Tibial artery (tissue), 4 donors: ENCODE data around the gene KCTD16.

Experiments
- DNase-seq, 2 donors: peaks; one replicate each; pipeline ENCODE4 v3.0.0-alpha.2; 2019
- H3K27ac ChIP-seq, 2 donors: fragments of 200-600 bp; sonication (generic) in 1 of 2; 1 replicate in 1 of 2; 2 replicates in 1 of 2; pipeline ENCODE4 v1.5.1; 2018 to 2019; ENCODE audit warnings: mild to moderate bottlenecking in 1 of 2
- H3K27me3 ChIP-seq, 2 donors: fragments of 200-600 bp; sonication (generic) in 1 of 2; one replicate each; pipeline versions ENCODE4 v1.5.1 to v1.6.0; 2016 to 2019
- H3K36me3 ChIP-seq, 3 donors: fragments of 200-600 bp; sonication (generic) in 2 of 3; one replicate each; pipeline ENCODE4 v1.5.1; 2016 to 2019; ENCODE audit warnings: mild to moderate bottlenecking in 2 of 3
- H3K4me1 ChIP-seq, 4 donors: fragments of 200-600 bp; sonication (generic) in 2 of 4; 1 replicate in 3 of 4; 2 replicates in 1 of 4; pipeline ENCODE4 v1.5.1; 2016 to 2019
- H3K4me3 ChIP-seq, 2 donors: fragments of 200-600 bp; sonication (generic) in 1 of 2; 1 replicate in 1 of 2; 2 replicates in 1 of 2; pipeline ENCODE4 v1.5.1; 2018 to 2019; ENCODE audit warnings: mild to moderate bottlenecking in 2 of 2
- H3K9me3 ChIP-seq, 3 donors: fragments of 200-600 bp; sonication (generic) in 1 of 3; one replicate each; pipeline ENCODE4 v1.5.1; 2016 to 2019
- intact Hi-C: fragments of 100-400 bp; cut with DNase I; formaldehyde crosslinking; loops from one replicate; pipeline ENCODE4 v1.15.0; 2023; ENCODE audit warnings: low total_unique reads
- TF ChIP-seq, protein P1 (sequence below), 2 experiments: fragments of 200-600 bp in 1 of 2; fragments of 450-650 bp in 1 of 2; IDR thresholded peaks; one replicate each; pipeline ENCODE4 v1.5.1; 2017 to 2019; ENCODE audit warnings: antibody characterized with exemption in 2 of 2, mild to moderate bottlenecking in 1 of 2, moderate library complexity in 1 of 2

KCTD16 gene

DNA sequence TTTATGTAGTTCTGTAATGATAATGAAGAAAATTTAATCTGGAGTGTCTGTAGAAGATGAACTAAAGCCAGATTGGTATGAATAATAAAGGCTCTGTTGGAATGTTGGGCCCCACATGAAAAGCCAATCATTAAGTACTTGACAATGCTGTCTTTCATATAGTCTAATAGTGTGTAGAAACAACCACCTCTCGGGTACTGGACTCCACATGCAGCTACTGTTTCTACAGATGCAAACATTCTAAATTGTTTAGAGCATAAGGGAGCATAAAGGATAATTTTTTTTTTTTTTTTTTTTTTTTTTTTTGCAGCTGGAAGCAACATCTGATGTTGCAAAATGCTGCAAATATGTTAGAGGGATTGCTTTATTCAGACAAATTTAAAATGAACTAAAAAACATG lies 354.3 kb downstream of the KCTD16 start:
- Histone ChIP-seq H3K36me3 (no peaks in the 10 kb centered on the region), H3K4me3 (no peak overlapping the region), H3K9me3 (no peaks in the 10 kb centered on the region), H3K27ac (no peak overlapping the region), H3K4me1 (no peaks in the 10 kb centered on the region), H3K27me3 (no peaks in the 10 kb centered on the region)
- TF ChIP-seq, protein P1, sequence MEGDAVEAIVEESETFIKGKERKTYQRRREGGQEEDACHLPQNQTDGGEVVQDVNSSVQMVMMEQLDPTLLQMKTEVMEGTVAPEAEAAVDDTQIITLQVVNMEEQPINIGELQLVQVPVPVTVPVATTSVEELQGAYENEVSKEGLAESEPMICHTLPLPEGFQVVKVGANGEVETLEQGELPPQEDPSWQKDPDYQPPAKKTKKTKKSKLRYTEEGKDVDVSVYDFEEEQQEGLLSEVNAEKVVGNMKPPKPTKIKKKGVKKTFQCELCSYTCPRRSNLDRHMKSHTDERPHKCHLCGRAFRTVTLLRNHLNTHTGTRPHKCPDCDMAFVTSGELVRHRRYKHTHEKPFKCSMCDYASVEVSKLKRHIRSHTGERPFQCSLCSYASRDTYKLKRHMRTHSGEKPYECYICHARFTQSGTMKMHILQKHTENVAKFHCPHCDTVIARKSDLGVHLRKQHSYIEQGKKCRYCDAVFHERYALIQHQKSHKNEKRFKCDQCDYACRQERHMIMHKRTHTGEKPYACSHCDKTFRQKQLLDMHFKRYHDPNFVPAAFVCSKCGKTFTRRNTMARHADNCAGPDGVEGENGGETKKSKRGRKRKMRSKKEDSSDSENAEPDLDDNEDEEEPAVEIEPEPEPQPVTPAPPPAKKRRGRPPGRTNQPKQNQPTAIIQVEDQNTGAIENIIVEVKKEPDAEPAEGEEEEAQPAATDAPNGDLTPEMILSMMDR (IDR thresholded peaks at IDR 0.05) = no peak
- intact Hi-C loops = no loop called here
- no peak for DNase-seq

GRCh38 chr5:144531188-144531587 lies 360.5 kb downstream of the KCTD16 start:
- no peaks in the 10 kb centered on the region for H3K36me3 ChIP-seq
- no peak overlapping the region for H3K27ac ChIP-seq
- no peak overlapping the region for H3K4me3 ChIP-seq
- no peaks in the 10 kb centered on the region for H3K27me3 ChIP-seq
- H3K9me3 ChIP-seq = no peaks in the 10 kb centered on the region
- intact Hi-C loops = no loop called here
- H3K4me1 ChIP-seq = no peaks in the 10 kb centered on the region
- no peak for DNase-seq
- TF ChIP-seq, protein P1 (IDR thresholded peaks at IDR 0.05) = no peak
